Liver (tissue), 9 donors: Measurements from ENCODE around the gene RNF225. TPM values are rescaled to one million over a fixed set of nuclear protein-coding genes. Genes with fewer than 3 reads are reported as not detected.

Experiments used
- DNase-seq: peaks from one replicate; pipeline ENCODE4 v3.0.0-alpha.2; 2017; ENCODE audit warnings: low spot score
- H3K27ac ChIP-seq, 2 donors: one replicate each; pipeline ENCODE4 v1.7.0; 2013; ENCODE audit warnings: inconsistent platforms in 2 of 2, low read length in 2 of 2, control low read depth in 1 of 2, low read depth in 1 of 2, mild to moderate bottlenecking in 1 of 2
- H3K27me3 ChIP-seq, 4 donors: one replicate each; pipeline versions ENCODE4 v1.6.1 to v1.7.0; 2013; ENCODE audit warnings: low read length in 3 of 4, inconsistent platforms in 1 of 4, mild to moderate bottlenecking in 1 of 4, moderate library complexity in 1 of 4; ENCODE audit not compliant: control insufficient read depth in 4 of 4, insufficient read depth in 4 of 4
- H3K36me3 ChIP-seq, 4 donors: one replicate each; pipeline versions ENCODE4 v1.6.1 to v1.7.0; 2013; ENCODE audit warnings: low read length in 3 of 4, mild to moderate bottlenecking in 3 of 4, low read depth in 1 of 4, moderate library complexity in 1 of 4; ENCODE audit not compliant: control insufficient read depth in 4 of 4, insufficient read depth in 3 of 4
- H3K4me1 ChIP-seq, 4 donors: one replicate each; pipeline versions ENCODE4 v1.6.1 to v1.7.0; 2013; ENCODE audit warnings: low read length in 3 of 4, mild to moderate bottlenecking in 3 of 4, moderate library complexity in 1 of 4; ENCODE audit not compliant: control insufficient read depth in 4 of 4, insufficient read depth in 4 of 4
- H3K4me3 ChIP-seq, 3 donors: one replicate each; pipeline versions ENCODE4 v1.6.1 to v1.7.0; 2013; ENCODE audit warnings: low read length in 3 of 3, control low read depth in 1 of 3, low read depth in 1 of 3, mild to moderate bottlenecking in 1 of 3
- H3K9ac ChIP-seq, 2 donors: one replicate each; pipeline ENCODE4 v1.7.0; 2013; ENCODE audit warnings: low read length in 2 of 2, mild to moderate bottlenecking in 2 of 2, moderate library complexity in 2 of 2, control low read depth in 1 of 2, low read depth in 1 of 2
- H3K9me3 ChIP-seq, 4 donors: one replicate each; pipeline versions ENCODE4 v1.6.1 to v1.7.0; 2013; ENCODE audit warnings: low read length in 3 of 4; ENCODE audit not compliant: control insufficient read depth in 4 of 4
- ATF3 ChIP-seq: IDR thresholded peaks from 2 replicates; pipeline ENCODE4 v1.6.1; 2016; ENCODE audit warnings: antibody characterized with exemption
- CTCF ChIP-seq: fragments of 150-350 bp; IDR thresholded peaks from 2 replicates; pipeline ENCODE4 v1.5.1; 2017; ENCODE audit warnings: improper control_type of control experiment, low read depth, low read length; ENCODE audit not compliant: missing input control
- EGR1 ChIP-seq, 2 donors: IDR thresholded peaks; 2 replicates each; pipeline ENCODE4 v1.6.1; 2016 to 2018; ENCODE audit warnings: antibody characterized with exemption in 2 of 2, low read depth in 2 of 2
- FOXA2 ChIP-seq: IDR thresholded peaks from 2 replicates; pipeline ENCODE4 v1.6.1; 2016; ENCODE audit warnings: antibody characterized with exemption
- HNF4A ChIP-seq, 2 donors: conservative IDR thresholded peaks; 2 replicates each; pipeline ENCODE4 v1.6.1; 2016; ENCODE audit warnings: antibody characterized with exemption in 2 of 2, mild to moderate bottlenecking in 2 of 2
- HNF4G ChIP-seq: IDR thresholded peaks from 2 replicates; pipeline ENCODE4 v1.6.1; 2016; ENCODE audit warnings: antibody characterized with exemption
- JUND ChIP-seq, 2 donors: IDR thresholded peaks; 2 replicates each; pipeline ENCODE4 v1.6.1; 2016; ENCODE audit warnings: antibody characterized with exemption in 2 of 2
- NR2F2 ChIP-seq: IDR thresholded peaks from 2 replicates; pipeline ENCODE4 v1.6.1; 2016; ENCODE audit warnings: antibody characterized with exemption
- RAD21 ChIP-seq, 2 donors: IDR thresholded peaks; 2 replicates each; pipeline ENCODE4 v1.6.1; 2016; ENCODE audit warnings: antibody characterized with exemption in 2 of 2, mild to moderate bottlenecking in 2 of 2
- REST ChIP-seq: IDR thresholded peaks from 2 replicates; pipeline ENCODE4 v1.6.1; 2016; ENCODE audit warnings: antibody characterized with exemption, mild to moderate bottlenecking
- RXRA ChIP-seq, 2 donors: IDR thresholded peaks; 2 replicates each; pipeline ENCODE4 v1.6.1; 2017 to 2018; ENCODE audit warnings: antibody characterized with exemption in 2 of 2, mild to moderate bottlenecking in 1 of 2
- SP1 ChIP-seq: IDR thresholded peaks from 2 replicates; pipeline ENCODE4 v1.6.1; 2018; ENCODE audit warnings: antibody characterized with exemption, mild to moderate bottlenecking
- TAF1 ChIP-seq: conservative IDR thresholded peaks from 2 replicates; pipeline ENCODE4 v1.6.1; 2016; ENCODE audit warnings: antibody characterized with exemption, mild to moderate bottlenecking
- YY1 ChIP-seq: IDR thresholded peaks from 2 replicates; pipeline ENCODE4 v1.6.1; 2016; ENCODE audit warnings: antibody characterized with exemption, mild to moderate bottlenecking
- ZBTB33 ChIP-seq: IDR thresholded peaks from 2 replicates; pipeline ENCODE4 v1.6.1; 2016; ENCODE audit warnings: antibody characterized with exemption
- WGBS: extraction: QIAGEN DNeasy Blood & Tissue Kit; methylation state at CpG from one replicate; pipeline ENCODE4 v1.1.7; 2013; 5-methylcytosine and 5-hydroxymethylcytosine counted together
- polyA plus RNA-seq, 2 donors: library from polyadenylated mRNA; stranded (reverse) in 1 of 2; unstranded in 1 of 2; fragments of 200-250 nt in 1 of 2; fragments of >200 nt in 1 of 2; fragmentation: Nextera tagmentation in 1 of 2; extraction: Ambion mirVana in 1 of 2; gene quantifications; one replicate each; pipeline versions ENCODE4 v1.2.1 to v1.2.3, GENCODE V29; 2013 to 2015
- total RNA-seq, 2 donors: library from RNA; depleted of rRNA; stranded (reverse); fragments of >200 nt; gene quantifications; one replicate each; pipeline ENCODE4 v1.2.3, GENCODE V29; 2014
- donor health status: healthy.
- donor health status: healthy.
- donor health status: healthy.
- donor health status: healthy.
- donor health status: healthy.

RNF225 gene
- total and polyA plus RNA-seq, 4 donors = not detected

GRCh38 chr19:58434217-58434616 lies 38.8 kb downstream of the RNF225 start:
- H3K9me3 ChIP-seq = peaks cover 67 to 77% (median 72%) of the 10 kb centered on the region in 4 donors
- H3K27me3 ChIP-seq = no peaks in the 10 kb centered on the region
- DNase-seq = no peak
- peaks cover 15 to 40% (median 28%) of the 10 kb centered on the region in 4 donors for H3K36me3 ChIP-seq
- peaks cover 0 to 1% (median 0%) of the 10 kb centered on the region in 4 donors for H3K4me1 ChIP-seq
- peak overlapping the region in 2 of 3 donors; percentile 50 to 60 for H3K4me3 ChIP-seq
- no peak overlapping the region for H3K27ac ChIP-seq
- WGBS = 98% methylated on average over 2 of the region's 2 CpGs
- TF ChIP-seq JUND (IDR thresholded peaks at IDR 0.05) (no peak), SP1 (no peak), HNF4A (conservative IDR thresholded peaks at IDR 0.05) (no peak), NR2F2 (no peak), REST (no peak), EGR1 (IDR thresholded peaks at IDR 0.05; ENCODE audit: low read depth in 2 of 2) (no peak), HNF4G (no peak), ATF3 (no peak), YY1 (no peak), ZBTB33 (no peak), CTCF (no peak), TAF1 (no peak), RAD21 (IDR thresholded peaks at IDR 0.05) (no peak), FOXA2 (no peak), RXRA (IDR thresholded peaks at IDR 0.05) (no peak)
- H3K9ac ChIP-seq = no peak overlapping the region
